GM12878 (cell line): ENCODE measurements around the gene TTLL12. TPM values are rescaled to one million over a fixed set of nuclear protein-coding genes. Genes with fewer than 3 reads are reported as not detected.

Source experiments
- ATAC-seq: fragments of 200-7000 bp; cut with Tn5 transposase; 3 replicates; pipeline ENCODE4 v1.9.1; 2020; ENCODE audit warnings: mild to moderate bottlenecking, moderate library complexity
- BruUV-seq: library from RNA; stranded (reverse); fragments of 400-500 nt; replicated peaks from 2 replicates; lab custom pipeline; 2021; lab: Mats Ljungman, UMichigan
- CTCF ChIA-PET: fragments of 300-600 bp; sonication (Branson Sonifier 250); formaldehyde crosslinking; extraction: SDS; loops from one replicate; lab custom pipeline; 2021; ENCODE audit warnings: inconsistent platforms; lab: Yijun Ruan, JAX
- POLR2A ChIA-PET: fragments of 350-600 bp; formaldehyde crosslinking; extraction: SDS; loops from one replicate; lab custom pipeline; 2021; ENCODE audit warnings: inconsistent platforms; lab: Charles Lee
- RAD21 ChIA-PET: fragments of 300-600 bp; sonication (Branson Sonifier 250); formaldehyde crosslinking; loops from one replicate; lab custom pipeline; 2023; ENCODE audit warnings: antibody characterized with exemption; ENCODE audit not compliant: unreplicated experiment; lab: Charles Lee
- SMC1A ChIA-PET: fragments of 300-600 bp; sonication (Branson Sonifier 250); formaldehyde crosslinking; loops from one replicate; lab custom pipeline; 2023; ENCODE audit not compliant: unreplicated experiment, uncharacterized antibody; lab: Charles Lee
- DNase-seq: peaks from one replicate; pipeline ENCODE4 v3.0.0-alpha.2; 2011; ENCODE audit warnings: low read depth, low spot score
- FAIRE-seq: peaks from 3 replicates; lab custom pipeline; 2011; peaks lifted over from hg19 to GRCh38; lab: Jason Lieb, UNC
- H2AFZ ChIP-seq: 2 replicates; pipeline ENCODE4 v1.6.0; 2011; ENCODE audit warnings: low read depth, low read length, control low read depth; ENCODE audit not compliant: control insufficient read depth
- H3K27ac ChIP-seq: 2 replicates; pipeline ENCODE4 v1.5.1; 2011; ENCODE audit warnings: control low read depth; ENCODE audit not compliant: control insufficient read depth, insufficient read depth
- H3K27me3 ChIP-seq, 2 experiments: replicated peaks in 1 of 2; 2 replicates each; pipeline versions ENCODE4 v1.6.0 to v1.6.1; 2011; ENCODE audit warnings: low read length in 1 of 2; ENCODE audit not compliant: control insufficient read depth in 2 of 2, insufficient read depth in 2 of 2
- H3K36me3 ChIP-seq, 2 experiments: 2 replicates each; pipeline ENCODE4 v1.5.1; 2011; ENCODE audit warnings: low read length in 1 of 2; ENCODE audit not compliant: control insufficient read depth in 2 of 2, insufficient read depth in 2 of 2
- H3K4me1 ChIP-seq: 2 replicates; pipeline ENCODE4 v1.6.1; 2011; ENCODE audit warnings: mild to moderate bottlenecking, low read length, moderate library complexity, mixed read lengths; ENCODE audit not compliant: control insufficient read depth, insufficient read depth
- H3K4me2 ChIP-seq: 2 replicates; pipeline ENCODE4 v1.6.0; 2011; ENCODE audit warnings: control low read depth; ENCODE audit not compliant: control insufficient read depth, insufficient read depth
- H3K4me3 ChIP-seq: fragments of 200-600 bp; sonication (generic); 2 replicates; pipeline ENCODE4 v1.5.1; 2016
- H3K79me2 ChIP-seq: 2 replicates; pipeline ENCODE4 v1.6.0; 2011; ENCODE audit warnings: low read length; ENCODE audit not compliant: control insufficient read depth, insufficient read depth
- H3K9ac ChIP-seq: 2 replicates; pipeline ENCODE4 v1.8.0; 2011; ENCODE audit warnings: low read length, control low read depth, mixed read lengths; ENCODE audit not compliant: control insufficient read depth, insufficient read depth
- H3K9me3 ChIP-seq: replicated peaks from 3 replicates; pipeline ENCODE4 v1.5.1; 2011; ENCODE audit warnings: mild to moderate bottlenecking, low read length; ENCODE audit not compliant: control insufficient read depth, insufficient read depth
- H4K20me1 ChIP-seq: 2 replicates; pipeline ENCODE4 v1.6.0; 2011; ENCODE audit not compliant: control insufficient read depth, insufficient read depth
- CHD4 ChIP-seq: fragments of 200-600 bp; sonication (generic); IDR thresholded peaks from 2 replicates; pipeline ENCODE4 v1.6.1; 2016; ENCODE audit warnings: mild to moderate bottlenecking
- CREM ChIP-seq: IDR thresholded peaks from 2 replicates; pipeline ENCODE4 v1.6.1; 2014; ENCODE audit warnings: antibody characterized with exemption, low read depth
- ELK1 ChIP-seq: IDR thresholded peaks from 2 replicates; pipeline ENCODE4 v1.6.1; 2012; ENCODE audit warnings: low read depth, low read length, improper control_type of control experiment
- KDM1A ChIP-seq: fragments of 200-600 bp; sonication (generic); IDR thresholded peaks from 2 replicates; pipeline ENCODE4 v1.6.1; 2016; ENCODE audit warnings: borderline replicate concordance
- NBN ChIP-seq: fragments of 450-650 bp; IDR thresholded peaks from 2 replicates; pipeline ENCODE4 v1.6.1; 2016
- NRF1 ChIP-seq: conservative IDR thresholded peaks from 2 replicates; pipeline ENCODE4 v1.6.1; 2011; ENCODE audit warnings: mild to moderate bottlenecking, low read depth, low read length, improper control_type of control experiment
- POLR2A ChIP-seq: IDR thresholded peaks from 2 replicates; pipeline ENCODE4 v1.6.1; 2011; ENCODE audit warnings: low read depth, mild to moderate bottlenecking, low read length
- POLR2AphosphoS2 ChIP-seq: IDR thresholded peaks from 2 replicates; pipeline ENCODE4 v1.6.1; 2011; ENCODE audit warnings: low read depth, mild to moderate bottlenecking, low read length, improper control_type of control experiment, moderate library complexity
- RAD51 ChIP-seq: fragments of 450-650 bp; IDR thresholded peaks from 2 replicates; pipeline ENCODE4 v1.6.1; 2016; ENCODE audit warnings: moderate library complexity, mild to moderate bottlenecking, inconsistent platforms
- RB1 ChIP-seq: fragments of 450-650 bp; formaldehyde crosslinking; IDR thresholded peaks from 2 replicates; pipeline ENCODE4 v1.6.1; 2017; ENCODE audit warnings: mild to moderate bottlenecking, borderline replicate concordance
- RELA ChIP-seq: fragments of 450-650 bp; IDR thresholded peaks from 2 replicates; pipeline ENCODE4 v1.8.0; 2014; ENCODE audit warnings: borderline replicate concordance; ENCODE audit not compliant: partially characterized antibody
- YBX1 ChIP-seq: fragments of 450-650 bp; IDR thresholded peaks from 2 replicates; pipeline ENCODE4 v1.6.1; 2016; ENCODE audit warnings: antibody characterized with exemption
- ZSCAN29 ChIP-seq: fragments of 450-650 bp; IDR thresholded peaks from 2 replicates; pipeline ENCODE4 v1.6.1; 2017; ENCODE audit warnings: mild to moderate bottlenecking, moderate library complexity
- WGBS: methylation state at CpG from one replicate; pipeline ENCODE4 v1.1.6; 2016; ENCODE audit warnings: low lambda C conversion rate; ENCODE audit not compliant: insufficient replicate concordance, insufficient coverage; ENCODE audit errors: missing lambda C conversion rate; 5-methylcytosine and 5-hydroxymethylcytosine counted together
- in situ Hi-C: fragments of 300-500 bp; cut with MboI; formaldehyde crosslinking; loops from 9 replicates; pipeline ENCODE4 v1.14.3; 2018; ENCODE audit warnings: mixed read lengths
- intact Hi-C: fragments of 100-400 bp; cut with micrococcal nuclease; formaldehyde crosslinking; loops from one replicate; pipeline ENCODE4 v1.14.2; 2022; ENCODE audit not compliant: unreplicated experiment
- polyA plus RNA-seq, 11 experiments: library from polyadenylated mRNA; depleted of rRNA in 4 of 11; unstranded in 6 of 11; stranded (reverse) in 5 of 11; fragments of >200 nt; fragmentation: Nextera tagmentation in 4 of 11; fragmentation: Illumina TruSeq in 1 of 11; extraction: Ambion mirVana in 4 of 11; extraction: Trizol in 1 of 11; gene quantifications; 1 replicate in 1 of 11; 2 replicates in 10 of 11; pipeline versions ENCODE4 v1.2.1 to v1.2.3, GENCODE V29; 2011 to 2016; ENCODE audit warnings: inconsistent platforms in 2 of 11, missing spikeins in 2 of 11, low read depth in 1 of 11
- total RNA-seq, 4 experiments: library from RNA; depleted of rRNA in 3 of 4; stranded (reverse); fragments of >200 nt in 3 of 4; fragmentation: Illumina TruSeq in 1 of 4; extraction: Trizol in 1 of 4; gene quantifications; 2 replicates each; pipeline versions ENCODE4 v1.2.1 to v1.2.3, GENCODE V29; 2013 to 2021
- TF ChIP-seq, protein P1 (sequence below): IDR thresholded peaks from 2 replicates; pipeline ENCODE4 v1.6.1; 2012; ENCODE audit warnings: low read length, inconsistent platforms
- TF ChIP-seq, protein P2 (sequence below): IDR thresholded peaks from 2 replicates; pipeline ENCODE4 v1.6.1; 2011; ENCODE audit warnings: borderline replicate concordance, low read depth, mild to moderate bottlenecking, moderate library complexity, low read length; ENCODE audit not compliant: insufficient read depth, poor library complexity, severe bottlenecking

TTLL12 gene
- total and polyA plus RNA-seq, 10 of the 15 experiments (the other 5 are each of a cell fraction or from before 2014, with no cell fraction given): 1.00 to 89.8 (median 38.5) TPM

GRCh38 chr22:43191831-43192230, 4.9 kb upstream of the TTLL12 start:
- in situ Hi-C loops: no loop called here
- no peaks in the 10 kb centered on the region; a peak in 1 of 4 replicates for H3K27me3 ChIP-seq
- peaks cover 4% of the 10 kb centered on the region; the same call in 1 of the 2 replicates for H3K4me1 ChIP-seq
- H3K4me3 ChIP-seq: no peak overlapping the region
- DNase-seq (no peak), FAIRE-seq (no peak), ATAC-seq (no peak)
- ChIA-PET POLR2A (interaction anchor here (0.7 kb wide), 1 partner anchor 42 kb away, joined by 5 read pairs; no protein-coding TSS in a partner anchor), RAD21 (no interaction called here), SMC1A (interaction anchor here (0.6 kb wide), 1 partner anchor 40 kb away, joined by 3 read pairs; no protein-coding TSS in a partner anchor), CTCF (interaction anchor here (0.7 kb wide), 1 partner anchor 82 kb away, joined by 3 read pairs; no protein-coding TSS in a partner anchor)
- H3K4me2 ChIP-seq: no peak overlapping the region
- TF ChIP-seq POLR2A (no peak), RB1 (no peak), ZSCAN29 (no peak)
- TF ChIP-seq, protein P1, sequence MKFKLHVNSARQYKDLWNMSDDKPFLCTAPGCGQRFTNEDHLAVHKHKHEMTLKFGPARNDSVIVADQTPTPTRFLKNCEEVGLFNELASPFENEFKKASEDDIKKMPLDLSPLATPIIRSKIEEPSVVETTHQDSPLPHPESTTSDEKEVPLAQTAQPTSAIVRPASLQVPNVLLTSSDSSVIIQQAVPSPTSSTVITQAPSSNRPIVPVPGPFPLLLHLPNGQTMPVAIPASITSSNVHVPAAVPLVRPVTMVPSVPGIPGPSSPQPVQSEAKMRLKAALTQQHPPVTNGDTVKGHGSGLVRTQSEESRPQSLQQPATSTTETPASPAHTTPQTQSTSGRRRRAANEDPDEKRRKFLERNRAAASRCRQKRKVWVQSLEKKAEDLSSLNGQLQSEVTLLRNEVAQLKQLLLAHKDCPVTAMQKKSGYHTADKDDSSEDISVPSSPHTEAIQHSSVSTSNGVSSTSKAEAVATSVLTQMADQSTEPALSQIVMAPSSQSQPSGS: no peak
- H3K27ac ChIP-seq: no peak overlapping the region
- no TSS peak for BruUV-seq
- H3K9me3 ChIP-seq: peaks cover 5% of the 10 kb centered on the region; the same call in 2 of the 3 replicates
- H2AFZ ChIP-seq: no peak overlapping the region
- H4K20me1 ChIP-seq: no peaks in the 10 kb centered on the region
- H3K79me2 ChIP-seq: peaks cover under 1% of the 10 kb centered on the region; the same call in 1 of the 2 replicates
- H3K36me3 ChIP-seq: no peaks in the 10 kb centered on the region
- no peak overlapping the region for H3K9ac ChIP-seq
- intact Hi-C loops: no loop called here

- POLR2A ChIA-PET: no interaction called here
- Histone ChIP-seq H3K27me3 (no peaks in the 10 kb centered on the region; a peak in 1 of 4 replicates), H3K79me2 (peaks cover 18% of the 10 kb centered on the region), H3K9me3 (peaks cover 5% of the 10 kb centered on the region; the same call in 2 of the 3 replicates), H4K20me1 (no peaks in the 10 kb centered on the region), H3K4me3 (no peak overlapping the region), H3K4me1 (peaks cover 10% of the 10 kb centered on the region), H3K4me2 (no peak overlapping the region), H3K27ac (no peak overlapping the region), H3K36me3 (no peaks in the 10 kb centered on the region), H3K9ac (no peak overlapping the region), H2AFZ (no peak overlapping the region)
- CTCF ChIA-PET: no interaction called here
- ATAC-seq: no peak
- SMC1A ChIA-PET: no interaction called here
- 92% methylated on average over 5 of the region's 5 CpGs for WGBS
- intact Hi-C loops (no loop called here), in situ Hi-C loops (no loop called here)
- no peak for FAIRE-seq
- RAD21 ChIA-PET: interaction anchor here (1.1 kb wide), 1 partner anchor 85 kb away, joined by 3 read pairs; no protein-coding TSS in a partner anchor
- no TSS peak for BruUV-seq
- DNase-seq: no peak
- TF ChIP-seq KDM1A (no peak), NRF1 (no peak), CREM (no peak), RELA (no peak), ELK1 (no peak), YBX1 (no peak), RAD51 (no peak), CHD4 (no peak), NBN (no peak), POLR2AphosphoS2 (no peak)
- TF ChIP-seq, protein P2, sequence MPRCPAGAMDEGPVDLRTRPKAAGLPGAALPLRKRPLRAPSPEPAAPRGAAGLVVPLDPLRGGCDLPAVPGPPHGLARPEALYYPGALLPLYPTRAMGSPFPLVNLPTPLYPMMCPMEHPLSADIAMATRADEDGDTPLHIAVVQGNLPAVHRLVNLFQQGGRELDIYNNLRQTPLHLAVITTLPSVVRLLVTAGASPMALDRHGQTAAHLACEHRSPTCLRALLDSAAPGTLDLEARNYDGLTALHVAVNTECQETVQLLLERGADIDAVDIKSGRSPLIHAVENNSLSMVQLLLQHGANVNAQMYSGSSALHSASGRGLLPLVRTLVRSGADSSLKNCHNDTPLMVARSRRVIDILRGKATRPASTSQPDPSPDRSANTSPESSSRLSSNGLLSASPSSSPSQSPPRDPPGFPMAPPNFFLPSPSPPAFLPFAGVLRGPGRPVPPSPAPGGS: no peak
Observed at GRCh38 chr22:43188829-43189545, 2.1 kb upstream of the TTLL12 start.
